Peyer's patch (tissue), 4 donors: ENCODE data around the gene STEAP1B.

Source experiments
- CTCF ChIP-seq, 6 experiments: fragments of 450-650 bp in 4 of 6; fragments of 200-600 bp in 2 of 6; sonication (generic) in 1 of 6; IDR thresholded peaks; one replicate each; pipeline ENCODE4 v1.5.1; 2017 to 2019; ENCODE audit warnings: antibody characterized with exemption in 6 of 6, mild to moderate bottlenecking in 3 of 6, moderate library complexity in 1 of 6
- POLR2A ChIP-seq, 2 donors: fragments of 450-650 bp; IDR thresholded peaks; one replicate each; pipeline ENCODE4 v1.5.1; 2017; ENCODE audit warnings: antibody characterized with exemption in 2 of 2, mild to moderate bottlenecking in 2 of 2, moderate library complexity in 2 of 2

DNA sequence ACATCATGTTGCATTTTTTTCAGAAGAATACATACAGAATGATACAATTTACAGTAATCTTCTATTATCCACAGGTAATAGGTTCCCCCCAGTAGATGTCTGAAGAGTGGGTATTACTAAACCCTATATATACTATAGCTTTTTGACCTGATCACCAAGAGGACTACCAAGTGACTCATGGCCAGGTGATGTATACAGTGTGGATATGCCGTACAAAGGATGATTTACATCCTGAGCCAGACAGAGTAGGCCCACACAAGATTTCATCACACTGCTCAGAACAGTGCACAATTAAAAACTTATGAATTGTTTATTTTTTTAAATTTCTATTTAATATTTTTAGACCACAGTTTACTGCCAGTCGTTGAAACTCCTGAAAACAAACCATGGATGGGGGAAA is 70.6 kb downstream of the STEAP1B start:
- TF ChIP-seq CTCF (IDR thresholded peaks at IDR 0.05) = no peak
- TF ChIP-seq POLR2A (IDR thresholded peaks at IDR 0.05) = no peak
